Measurements from ENCODE around the gene MRM3. TPM values are rescaled to one million over a fixed set of nuclear protein-coding genes. Genes with fewer than 3 reads are reported as not detected.

Gene MRM3
- 10 to 100 TPM; 13.0 to 22.5 TPM for total RNA-seq

GRCh38 chr17:781805-782731 lies at the start of gene MRM3, which contains the start of gene GLOD4:
MRM3 (plus strand) TSS chr17:782353; CDS start chr17:782379, 26 bp downstream.
GLOD4 (minus strand) TSS chr17:782280; CDS start chr17:782255, 25 bp downstream.
- Histone ChIP-seq H3K4me1 (peaks cover 9% of the 10 kb centered on the region), H3K27me3 (no peaks in the 10 kb centered on the region), H3K9ac (ENCODE audit: low read depth in 2 of 2, low read length in 2 of 2) (peak within 1 kb of the TSS; percentile 80 to 97), H3K9me3 (no peaks in the 10 kb centered on the region), H3K36me3 (no peaks in the 10 kb centered on the region), H3K27ac (peak within 1 kb of the TSS; percentile 84), H3K4me3 (peak within 1 kb of the TSS; percentile 86)
- DNase-seq: peak; percentile 93
- intact Hi-C loops (cut with DNase I): no loop called here
- TF ChIP-seq CTCF (IDR thresholded peaks at IDR 0.05): peak; percentile 22

- peak; percentile 50 for DNase-seq
- H3K4me3 ChIP-seq: peak overlapping the region; percentile 73
- peak overlapping the region; percentile 57 to 79 for H3K9ac ChIP-seq (ENCODE audit: low read depth in 2 of 2, low read length in 2 of 2)
- no peaks in the 10 kb centered on the region for H3K36me3 ChIP-seq
- no peaks in the 10 kb centered on the region for H3K4me1 ChIP-seq
- intact Hi-C loops (cut with DNase I): no loop called here
- no peaks in the 10 kb centered on the region for H3K27me3 ChIP-seq
- TF ChIP-seq CTCF (IDR thresholded peaks at IDR 0.05): no peak
- H3K9me3 ChIP-seq: no peaks in the 10 kb centered on the region
- peak overlapping the region; percentile 88 for H3K27ac ChIP-seq
These were observed 49.0 kb upstream of the MRM3 start for GRCh38 chr17:732902-733720.

- Histone ChIP-seq H3K4me3 (peak overlapping the region; percentile 73), H3K4me1 (no peaks in the 10 kb centered on the region), H3K9ac (ENCODE audit: low read depth in 2 of 2, low read length in 2 of 2) (peak overlapping the region in 1 of 2 donors; percentile 57)
These were observed 48.4 kb upstream of the MRM3 start for GRCh38 chr17:733743-734142.

GRCh38 chr17:737561-738113 lies 44.5 kb upstream of the MRM3 start:
- DNase-seq: no peak
- Histone ChIP-seq H3K27me3 (no peaks in the 10 kb centered on the region), H3K4me1 (no peaks in the 10 kb centered on the region), H3K27ac (no peak overlapping the region), H3K36me3 (no peaks in the 10 kb centered on the region), H3K9ac (ENCODE audit: low read depth in 2 of 2, low read length in 2 of 2) (no peak overlapping the region), H3K9me3 (no peaks in the 10 kb centered on the region), H3K4me3 (no peak overlapping the region)
- TF ChIP-seq CTCF (IDR thresholded peaks at IDR 0.05): no peak
- intact Hi-C loops (cut with DNase I): no loop called here

More at GRCh38 chr17:733743-734142, 48.4 kb upstream of the MRM3 start:
- H3K27me3 ChIP-seq: no peaks in the 10 kb centered on the region
- DNase-seq: no peak
- TF ChIP-seq CTCF (IDR thresholded peaks at IDR 0.05): no peak
- H3K36me3 ChIP-seq: no peaks in the 10 kb centered on the region
- H3K27ac ChIP-seq: no peak overlapping the region
- H3K9me3 ChIP-seq: no peaks in the 10 kb centered on the region
- intact Hi-C loops (cut with DNase I): no loop called here

Data from colonic mucosa (tissue), 4 donors.